ENCODE measurements around the gene CNOT4. TPM values are rescaled to one million over a fixed set of nuclear protein-coding genes. Genes with fewer than 3 reads are reported as not detected.

Gene CNOT4
- polyA plus RNA-seq, 2 of the 4 experiments (the other 2 are of a cell fraction): 10.0 to 16.4 TPM

GRCh38 chr7:135374736-135375135, 135.2 kb downstream of the CNOT4 start:
- H3K27ac ChIP-seq: no peak overlapping the region
- no peak overlapping the region for H3K4me3 ChIP-seq
- CTCF ChIA-PET: no interaction called here
- ATAC-seq (no peak), DNase-seq (ENCODE audit: low read depth in 1 of 2, low spot score in 1 of 2) (no peak), FAIRE-seq (no peak)
- no peak overlapping the region for H3K4me2 ChIP-seq
- H3K9me3 ChIP-seq: no peaks in the 10 kb centered on the region
- 85% methylated on average over 3 of the region's 3 CpGs for WGBS (ENCODE audit: missing lambda C conversion rate)
- POLR2A ChIA-PET: no interaction called here
- H3K4me1 ChIP-seq: no peaks in the 10 kb centered on the region
- TF ChIP-seq BCL3 (IDR thresholded peaks at IDR 0.05) (no peak), PHF8 (IDR thresholded peaks at IDR 0.05; ENCODE audit: borderline replicate concordance, low read depth) (no peak), CHD4 (IDR thresholded peaks at IDR 0.05; ENCODE audit: borderline replicate concordance) (no peak), ZNF302 (CRISPR knock-in tag; IDR thresholded peaks at IDR 0.05) (no peak), ZFP36 (IDR thresholded peaks at IDR 0.05; ENCODE audit: borderline replicate concordance, partially characterized antibody) (no peak), PBX3 (IDR thresholded peaks at IDR 0.05) (no peak), RCOR1 (IDR thresholded peaks at IDR 0.05; ENCODE audit: low read depth, low read length) (no peak), CHD2 (IDR thresholded peaks at IDR 0.05; ENCODE audit: low read length, partially characterized antibody) (no peak), JUN (IDR thresholded peaks at IDR 0.05) (no peak), SMC3 (IDR thresholded peaks at IDR 0.05) (no peak), MYC (IDR thresholded peaks at IDR 0.05; ENCODE audit: borderline replicate concordance, low read length) (no peak), SREBF2 (IDR thresholded peaks at IDR 0.05) (no peak), CBX8 (IDR thresholded peaks at IDR 0.05) (no peak), USF2 (IDR thresholded peaks at IDR 0.05) (no peak), POLR2A (IDR thresholded peaks at IDR 0.05; ENCODE audit: low read length) (no peak)
- TF ChIP-seq, protein P1, sequence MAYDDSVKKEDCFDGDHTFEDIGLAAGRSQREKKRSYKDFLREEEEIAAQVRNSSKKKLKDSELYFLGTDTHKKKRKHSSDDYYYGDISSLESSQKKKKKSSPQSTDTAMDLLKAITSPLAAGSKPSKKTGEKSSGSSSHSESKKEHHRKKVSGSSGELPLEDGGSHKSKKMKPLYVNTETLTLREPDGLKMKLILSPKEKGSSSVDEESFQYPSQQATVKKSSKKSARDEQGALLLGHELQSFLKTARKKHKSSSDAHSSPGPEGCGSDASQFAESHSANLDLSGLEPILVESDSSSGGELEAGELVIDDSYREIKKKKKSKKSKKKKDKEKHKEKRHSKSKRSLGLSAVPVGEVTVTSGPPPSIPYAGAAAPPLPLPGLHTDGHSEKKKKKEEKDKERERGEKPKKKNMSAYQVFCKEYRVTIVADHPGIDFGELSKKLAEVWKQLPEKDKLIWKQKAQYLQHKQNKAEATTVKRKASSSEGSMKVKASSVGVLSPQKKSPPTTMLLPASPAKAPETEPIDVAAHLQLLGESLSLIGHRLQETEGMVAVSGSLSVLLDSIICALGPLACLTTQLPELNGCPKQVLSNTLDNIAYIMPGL (CRISPR knock-in tag; IDR thresholded peaks at IDR 0.05; ENCODE audit: borderline replicate concordance): no peak

DNA sequence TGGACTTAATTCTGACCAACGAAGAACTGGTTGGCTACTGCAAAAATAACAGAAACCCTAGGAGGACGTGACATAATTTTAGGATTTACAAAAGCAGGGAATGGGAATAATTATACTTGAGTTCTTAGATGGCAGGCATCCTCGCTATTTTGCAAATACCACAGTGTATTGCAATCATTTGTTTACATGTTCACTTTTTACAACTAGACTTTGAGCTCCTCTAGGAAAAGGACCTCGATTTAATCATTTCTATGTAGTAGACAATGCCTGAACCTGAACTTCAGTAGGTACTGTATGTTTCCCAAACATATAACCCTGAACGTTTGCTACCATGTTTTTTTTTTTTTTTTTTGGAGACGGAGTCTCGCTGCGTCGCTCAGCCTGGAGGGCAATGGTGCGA, 137.7 kb downstream of the CNOT4 start:
- H3K4me1 ChIP-seq: peaks cover 4% of the 10 kb centered on the region; the same call in 1 of the 3 replicates
- no peak for TF ChIP-seq EHF (CRISPR knock-in tag; IDR thresholded peaks at IDR 0.05)
- no peak for TF ChIP-seq CBX8 (IDR thresholded peaks at IDR 0.05)
- no peak for TF ChIP-seq MYC (IDR thresholded peaks at IDR 0.05; ENCODE audit: borderline replicate concordance, low read length)
- TF ChIP-seq RNF2 (IDR thresholded peaks at IDR 0.05; ENCODE audit: borderline replicate concordance, low read depth): no peak
- no peak for TF ChIP-seq KDM5A (IDR thresholded peaks at IDR 0.05)
- no peak for TF ChIP-seq SMC3 (IDR thresholded peaks at IDR 0.05)
- TF ChIP-seq HOXA7 (CRISPR knock-in tag; IDR thresholded peaks at IDR 0.05): no peak
- no peak for TF ChIP-seq BCL3 (IDR thresholded peaks at IDR 0.05)
- TF ChIP-seq JUN (IDR thresholded peaks at IDR 0.05): no peak
- TF ChIP-seq HDAC2 (IDR thresholded peaks at IDR 0.05): no peak
- TF ChIP-seq EP300 (IDR thresholded peaks at IDR 0.05): no peak
- no peak for TF ChIP-seq ZSCAN20 (CRISPR knock-in tag; IDR thresholded peaks at IDR 0.05)
- TF ChIP-seq, protein P1 (CRISPR knock-in tag; IDR thresholded peaks at IDR 0.05; ENCODE audit: borderline replicate concordance): no peak
- TF ChIP-seq CHD2 (IDR thresholded peaks at IDR 0.05; ENCODE audit: low read length, partially characterized antibody): no peak
- no peak for TF ChIP-seq PBX3 (IDR thresholded peaks at IDR 0.05)
- ChIA-PET POLR2A (no interaction called here), CTCF (interaction anchor here (0.6 to 1.3 kb wide), 2 partner anchors 8 to 188 kb away, joined by 4 read pairs; no protein-coding TSS in a partner anchor)
- WGBS (ENCODE audit: missing lambda C conversion rate): 88% methylated on average over 10 of the region's 10 CpGs
- ATAC-seq: no peak
- no peak for DNase-seq (ENCODE audit: low read depth in 1 of 2, low spot score in 1 of 2)
- H3K27ac ChIP-seq: no peak overlapping the region
- H3K4me3 ChIP-seq: no peak overlapping the region
- H3K4me2 ChIP-seq: no peak overlapping the region
- no peak for FAIRE-seq
- H3K9me3 ChIP-seq: no peaks in the 10 kb centered on the region
